NCI-H187 treated with DMSO at 0.1 percent for 48 hours (cell line): ENCODE results near the gene KHSRP.
"Not testable (repeated sequence)": the region's sequence is repeated elsewhere in the genome, so short reads cannot be mapped to it uniquely, and the experiment has no call there.

Experiments
- DNase-seq: peaks from one replicate; lab custom pipeline; 2025; lab: John Stamatoyannopoulos, UW

KHSRP gene

GRCh38 chr19:6451583-6452222 lies 27.1 kb upstream of the KHSRP start:
- DNase-seq: no peak

DNA sequence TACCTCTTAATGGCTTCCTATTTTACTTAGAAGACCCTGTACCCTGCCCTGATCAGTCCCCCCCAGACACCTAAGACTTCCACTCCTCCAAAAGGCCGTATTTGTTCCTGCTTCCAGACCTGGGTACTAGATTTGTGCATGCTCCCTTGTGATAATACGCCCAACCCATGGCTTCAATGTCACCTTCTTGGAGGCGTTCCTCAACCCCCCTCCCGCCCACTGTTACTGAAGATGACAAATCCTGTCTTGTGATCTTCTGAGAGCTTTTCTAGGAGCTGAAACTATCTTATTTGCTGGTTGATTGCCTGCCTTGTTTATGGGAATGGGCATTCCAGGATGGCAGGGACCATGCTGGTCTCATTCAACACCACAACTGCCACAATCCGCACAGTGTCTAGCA lies 25.6 kb upstream of the KHSRP start:
- no peak for DNase-seq

DNA sequence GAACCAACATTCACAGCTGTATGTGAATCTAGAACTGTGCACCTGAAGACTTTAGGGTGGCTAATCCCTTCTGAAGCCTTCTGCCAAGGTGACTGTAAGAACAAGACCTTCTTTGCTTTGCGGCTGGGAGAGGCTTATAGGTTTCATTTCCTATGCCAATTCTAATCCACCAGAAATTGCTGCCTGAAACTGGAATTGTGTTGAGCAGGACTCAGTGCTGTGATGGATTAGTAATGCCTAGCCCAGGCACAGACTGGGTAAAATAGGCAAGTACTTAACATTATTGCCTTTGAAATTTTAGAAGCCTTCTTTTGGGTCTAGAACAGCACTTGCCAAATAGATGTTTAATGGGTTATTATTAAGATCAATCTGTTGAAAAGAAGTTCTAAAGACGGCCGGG lies 23.4 kb upstream of the KHSRP start:
- no peak for DNase-seq

- DNase-seq: no peak
Observed at GRCh38 chr19:6446452-6446851, 21.8 kb upstream of the KHSRP start.

DNA sequence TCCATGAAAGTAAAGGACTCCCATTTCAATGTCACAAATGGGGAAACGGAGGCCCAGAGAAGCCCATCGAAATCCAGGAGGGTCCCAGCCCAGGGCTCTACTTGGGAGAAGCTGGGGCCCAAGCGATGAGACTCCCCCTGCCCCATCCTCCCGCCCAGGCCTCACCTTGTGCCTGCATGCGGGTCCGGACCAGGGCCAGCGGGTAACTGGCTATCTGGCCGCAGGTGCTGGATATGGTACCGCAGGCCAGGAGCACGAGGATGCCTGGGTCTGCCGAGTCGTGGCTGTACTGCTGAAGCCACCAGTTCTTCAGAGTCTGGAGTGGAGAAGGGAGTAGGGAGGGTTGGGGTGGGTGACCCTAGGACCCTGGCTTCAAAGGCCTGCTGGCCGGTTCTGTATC lies 19.4 kb upstream of the KHSRP start:
- no peak for DNase-seq

DNA sequence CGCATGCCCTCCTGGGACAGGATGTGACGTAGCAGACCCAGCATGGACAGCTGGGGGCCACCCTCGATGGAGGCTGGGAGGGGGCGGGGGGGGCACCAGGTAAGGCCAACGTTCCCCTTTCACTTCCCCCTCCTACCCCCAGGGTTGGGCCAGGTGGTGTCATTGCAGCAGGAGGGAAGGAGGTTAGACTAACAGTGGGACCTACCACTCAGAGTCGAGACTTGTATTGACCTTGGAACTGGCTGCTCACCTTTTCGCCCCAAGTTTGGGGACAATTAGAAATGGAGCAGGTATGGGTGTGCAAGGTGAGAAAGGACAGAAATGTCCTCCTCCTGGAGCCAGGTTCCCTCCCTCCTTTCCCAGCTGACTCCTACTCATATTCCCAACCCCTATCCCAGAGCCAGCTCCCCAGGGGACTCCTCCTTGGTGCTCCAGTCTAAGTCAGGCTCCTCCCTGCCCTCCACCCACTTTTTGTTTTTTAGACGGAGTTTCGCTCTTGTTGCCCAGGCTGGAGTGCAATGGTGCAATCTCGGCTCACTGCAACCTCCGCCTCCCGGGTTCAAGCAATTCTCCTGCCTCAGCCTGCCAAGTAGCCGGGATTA lies 17.6 kb upstream of the KHSRP start:
- DNase-seq: no peak

DNA sequence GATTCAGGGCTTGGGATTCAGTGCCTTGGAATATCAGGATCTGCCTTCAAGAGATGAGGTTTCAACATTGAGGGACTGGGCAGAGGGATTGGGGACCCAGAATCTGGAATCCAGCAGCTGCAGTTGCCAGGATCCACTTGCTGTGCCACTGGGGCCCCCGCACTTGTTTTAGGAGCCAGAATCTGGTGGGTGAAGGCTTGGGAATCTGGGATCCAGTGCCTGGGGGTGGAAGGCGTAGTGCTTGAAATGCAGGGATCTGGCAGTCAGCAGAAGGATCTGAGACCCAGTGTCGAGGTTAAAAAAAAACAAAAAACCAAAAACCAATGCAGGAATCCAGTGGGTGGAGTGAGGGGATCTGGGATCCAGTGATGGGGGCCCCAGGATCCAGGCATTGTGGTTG lies 16.3 kb upstream of the KHSRP start:
- DNase-seq: no peak

DNA sequence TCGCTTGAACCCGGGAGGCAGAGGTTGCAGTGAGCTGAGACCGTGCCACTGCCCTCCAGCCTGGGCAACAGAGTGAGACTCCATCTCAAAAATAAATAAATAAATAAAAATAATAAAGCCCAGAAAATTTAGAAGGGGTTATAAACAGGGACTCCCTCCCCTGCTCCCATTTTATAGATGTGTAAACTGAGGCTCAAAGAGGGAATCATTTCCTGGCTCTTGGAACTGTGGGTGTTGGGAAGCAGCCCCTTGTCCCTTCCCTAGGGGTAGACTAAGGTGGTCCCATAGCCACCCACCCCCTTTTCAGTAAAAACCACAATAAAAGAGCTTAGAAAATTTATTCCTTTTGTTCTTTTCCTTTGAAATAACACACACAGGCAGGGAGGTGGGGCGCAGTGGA lies 15.1 kb upstream of the KHSRP start:
- no peak for DNase-seq

DNA sequence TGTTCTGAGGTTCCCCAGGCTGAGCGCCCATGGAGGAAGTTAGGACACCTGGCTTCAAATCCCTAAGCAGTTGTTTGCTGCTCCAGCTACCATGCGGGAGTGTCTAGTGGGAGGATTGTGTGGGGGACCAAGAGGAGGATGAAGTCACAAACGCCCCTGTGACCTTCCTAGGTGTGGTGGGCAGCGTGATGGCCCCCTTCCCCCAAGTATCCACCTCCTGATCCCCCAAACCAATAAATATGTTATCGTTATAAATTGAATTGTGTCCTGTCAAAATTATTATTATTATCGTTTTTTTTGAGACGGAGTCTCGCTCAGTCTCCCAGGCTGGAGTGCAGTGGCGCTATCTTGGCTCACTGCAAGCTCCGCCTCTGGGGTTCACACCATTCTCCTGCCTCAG lies 9.1 kb upstream of the KHSRP start, which contains the start of gene SLC25A41:
Gene SLC25A41 (minus strand): TSS at position 101 of the 400 bp plus-strand sequence. CDS start 70 bp downstream, at position 31.
- DNase-seq: no peak

- DNase-seq: no peak
Observed at GRCh38 chr19:6433165-6433564, 8.6 kb upstream of the KHSRP start.

DNA sequence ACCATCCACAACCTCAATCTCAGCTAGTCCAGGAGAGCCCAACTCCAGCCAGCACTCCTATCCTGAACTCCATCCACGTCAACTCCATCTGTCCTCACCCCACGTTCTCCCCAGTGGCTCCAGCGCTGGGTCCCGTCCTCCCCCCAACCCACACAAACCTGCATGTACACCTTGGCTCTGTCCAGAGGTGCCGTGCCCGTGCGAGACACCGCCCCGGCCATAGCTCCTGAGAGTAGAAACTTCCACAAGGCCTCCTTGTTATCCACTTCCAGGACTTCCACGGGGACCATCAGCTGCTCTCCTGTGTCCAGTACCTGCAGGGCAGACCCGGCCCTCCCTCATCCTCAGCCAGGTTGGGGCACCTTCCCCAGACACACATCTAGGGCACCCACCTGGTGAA lies 7.3 kb upstream of the KHSRP start:
- DNase-seq: no peak

DNA sequence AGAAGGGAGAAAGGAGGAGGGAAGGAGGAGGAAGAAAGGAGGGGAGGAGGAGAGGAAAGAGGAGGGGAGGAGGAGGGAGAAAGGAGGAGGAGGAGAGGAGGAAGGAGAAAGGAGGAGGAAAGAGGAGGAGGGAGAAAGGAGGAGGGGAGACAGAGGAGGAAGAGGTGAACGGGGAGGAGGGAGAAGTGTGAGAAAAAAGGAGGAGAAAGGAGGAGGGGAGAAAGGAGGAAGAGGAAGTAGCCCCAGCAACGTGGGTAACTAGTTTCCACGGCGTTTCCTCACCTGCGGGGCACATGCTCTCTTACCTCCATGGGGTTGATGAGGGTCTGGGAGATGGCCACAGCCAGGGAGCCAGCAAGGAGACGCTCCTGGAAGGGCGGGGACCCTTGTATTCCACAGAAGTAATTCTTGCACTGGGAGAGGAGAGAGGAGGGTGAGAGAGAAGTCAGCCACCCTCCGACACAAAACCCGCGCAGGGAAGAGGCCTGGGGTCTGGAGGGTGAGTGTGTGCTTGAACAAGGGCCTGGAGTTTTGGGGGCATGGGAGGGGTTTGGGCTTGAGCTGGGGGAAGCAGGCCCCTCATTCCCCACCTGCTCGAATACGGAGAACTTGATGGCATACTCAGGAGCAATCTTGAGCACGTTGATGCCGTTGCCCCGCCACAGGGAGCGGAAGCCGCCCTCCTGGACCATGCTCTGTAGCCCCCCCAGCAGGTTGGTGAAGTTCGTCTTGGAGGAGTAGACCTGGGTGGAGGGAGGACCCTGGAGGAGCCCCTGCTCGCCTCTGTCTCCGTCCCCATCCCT lies 5.0 kb upstream of the KHSRP start:
- DNase-seq: no peak

GRCh38 chr19:6428692-6429418 lies 4.2 kb upstream of the KHSRP start:
- DNase-seq: not testable (repeated sequence)

DNA sequence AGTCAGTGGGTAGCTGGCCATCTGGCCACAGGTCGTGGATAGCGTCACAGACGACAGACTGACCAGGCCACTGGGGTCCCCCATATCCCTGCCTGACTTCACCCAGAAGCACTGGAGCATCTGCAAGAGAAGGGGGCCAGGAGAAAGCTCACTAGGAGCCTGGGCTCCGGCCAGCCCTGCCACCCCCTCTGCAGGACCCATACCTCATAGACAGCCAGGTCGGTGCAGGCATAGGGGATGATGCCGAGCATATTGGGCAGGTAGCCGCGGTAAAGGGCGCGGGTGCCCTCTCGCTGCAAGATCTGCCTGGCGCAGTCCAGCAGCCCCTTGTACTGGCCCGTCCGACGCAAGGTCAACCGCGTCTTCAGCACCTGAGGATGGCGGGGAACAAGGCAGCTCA lies 2.5 kb upstream of the KHSRP start:
- no peak for DNase-seq

GRCh38 chr19:6425732-6426620 lies 1.4 kb upstream of the KHSRP start:
- no peak for DNase-seq

DNA sequence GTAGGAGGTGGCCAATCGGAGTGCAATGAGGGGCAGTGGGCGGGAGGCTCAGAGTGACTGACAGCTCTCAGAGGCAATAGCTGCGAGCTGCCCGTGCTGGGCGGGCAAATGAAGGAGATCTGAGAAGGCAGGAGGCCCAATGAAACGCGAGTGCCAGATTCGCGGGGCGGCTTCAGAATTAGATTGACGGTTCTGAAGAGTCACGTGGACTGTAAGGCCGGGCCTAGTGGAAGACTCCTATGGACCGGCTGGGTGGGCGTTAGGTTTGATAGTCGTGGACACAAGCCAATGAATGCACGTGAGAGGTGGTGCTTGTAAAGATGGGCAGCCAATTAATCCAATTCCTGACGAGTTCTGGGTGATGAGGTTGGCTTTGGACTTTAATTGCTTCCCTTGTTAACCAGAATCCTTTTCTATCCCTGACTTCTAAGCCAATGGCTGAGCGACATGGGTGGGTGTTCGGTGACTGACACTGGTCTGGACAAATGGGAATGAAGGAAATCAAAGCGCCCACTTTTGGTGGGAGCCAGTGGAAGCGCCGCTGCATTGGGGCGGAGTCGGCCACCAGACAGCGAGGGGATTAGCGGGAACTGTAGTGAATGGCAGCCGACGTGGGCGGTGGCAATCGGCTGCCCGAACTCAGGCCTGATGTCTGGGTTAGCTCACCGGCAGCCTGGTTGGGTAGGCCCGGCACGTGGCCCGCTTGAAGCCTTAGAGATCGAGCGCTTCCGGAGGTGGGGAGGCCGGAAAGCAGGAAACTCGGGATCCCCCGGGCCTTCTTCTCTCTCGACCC lies 524 bp upstream of the KHSRP start:
- DNase-seq: peak; percentile 91

GRCh38 chr19:6423499-6424194 lies 964 bp downstream of the KHSRP start:
- DNase-seq: no peak

DNA sequence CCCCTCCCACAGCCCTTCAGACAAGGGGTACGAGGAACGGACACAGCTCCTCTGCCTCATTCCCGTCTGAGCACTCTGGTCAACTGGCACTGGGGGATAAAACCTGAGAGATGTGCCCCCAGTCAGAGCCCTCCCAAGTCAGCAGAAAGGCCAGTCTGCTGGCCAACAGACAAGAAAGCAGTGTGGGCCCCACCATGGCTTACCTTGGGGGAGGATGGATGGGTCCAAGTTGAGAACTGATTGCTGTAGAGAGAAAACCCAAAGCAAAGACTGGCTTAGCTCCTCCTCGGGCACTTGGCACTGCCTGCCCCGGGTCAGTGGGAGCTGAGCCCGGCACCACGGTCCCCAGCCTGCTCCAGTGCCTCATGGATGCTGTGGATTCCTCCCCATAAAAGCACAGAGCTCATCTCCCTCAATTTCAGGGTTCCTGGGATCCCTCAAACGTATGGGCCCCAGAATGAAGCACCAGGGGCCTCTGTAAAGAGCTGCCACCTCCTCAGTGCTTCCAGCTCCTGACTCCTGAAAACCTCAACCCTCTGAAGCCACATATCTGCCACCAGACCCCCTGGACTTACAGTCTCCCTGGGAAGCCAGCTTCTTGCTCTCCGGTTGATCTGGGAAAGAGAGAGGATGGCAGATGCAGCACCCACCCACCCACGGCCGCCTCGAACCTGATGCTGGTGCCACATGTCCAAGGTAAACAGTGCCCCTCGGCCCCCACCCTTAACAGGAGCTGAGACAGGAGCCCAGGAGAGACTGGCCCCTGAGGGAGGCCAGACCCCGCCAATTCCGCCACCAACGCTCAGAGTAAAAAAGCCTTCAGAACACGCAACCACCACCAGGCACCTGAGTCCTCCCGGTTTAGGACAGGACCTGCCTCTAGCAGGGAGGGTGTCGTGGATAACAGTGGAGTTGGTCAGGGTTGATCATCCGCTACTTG lies 3.3 kb downstream of the KHSRP start:
- no peak for DNase-seq

DNA sequence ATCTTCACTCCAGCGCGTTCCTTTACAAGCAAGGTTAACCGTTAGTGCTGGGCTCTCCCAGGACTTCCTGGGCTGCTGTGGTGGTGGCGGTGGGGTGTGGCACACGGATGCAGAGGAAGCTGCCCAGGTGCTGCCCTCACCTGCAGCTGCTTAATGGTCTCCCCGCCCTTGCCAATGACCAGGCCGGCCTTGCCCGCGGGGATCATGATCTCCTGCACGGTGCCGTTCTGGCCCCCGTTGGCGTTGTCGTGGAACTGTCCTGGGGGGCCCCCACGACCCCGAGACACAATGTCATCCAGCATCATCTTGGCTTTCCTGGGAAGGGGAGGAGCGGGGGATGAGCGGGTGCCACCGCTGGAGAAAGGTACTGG lies 6.1 kb downstream of the KHSRP start:
- DNase-seq: no peak
